ENCODE results near the gene TMEM38B.
A peak's percentile ranks its signal among the peaks of the same experiment; 100 is the strongest.
"Not testable (repeated sequence)": the region's sequence is repeated elsewhere in the genome, so short reads cannot be mapped to it uniquely, and the experiment has no call there.

The TMEM38B gene

DNA sequence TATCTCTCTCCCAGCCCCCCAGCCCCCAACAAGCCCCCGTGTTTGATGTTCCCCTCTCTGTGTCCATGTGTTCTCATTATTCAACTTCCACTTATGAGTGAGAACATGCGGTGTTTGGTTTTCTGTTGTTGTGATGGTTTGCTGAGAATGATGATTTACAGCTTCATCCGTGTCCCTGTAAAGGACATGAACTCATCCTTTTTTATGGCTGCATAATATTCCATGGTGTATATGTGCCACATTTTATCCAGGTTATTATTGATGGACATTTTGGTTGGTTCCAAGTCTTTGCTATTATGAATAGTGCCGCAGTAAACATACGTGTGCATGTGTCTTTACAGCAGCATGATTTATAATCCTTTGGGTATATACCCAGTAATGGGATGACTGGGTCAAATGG, 33.9 kb downstream of the TMEM38B start:
- DNase-seq = not testable (repeated sequence)

- DNase-seq = not testable (repeated sequence)
These were observed 37.1 kb downstream of the TMEM38B start for GRCh38 chr9:105731420-105731819.

- DNase-seq = no peak
These were observed 41.0 kb downstream of the TMEM38B start for GRCh38 chr9:105735366-105735765.

DNA sequence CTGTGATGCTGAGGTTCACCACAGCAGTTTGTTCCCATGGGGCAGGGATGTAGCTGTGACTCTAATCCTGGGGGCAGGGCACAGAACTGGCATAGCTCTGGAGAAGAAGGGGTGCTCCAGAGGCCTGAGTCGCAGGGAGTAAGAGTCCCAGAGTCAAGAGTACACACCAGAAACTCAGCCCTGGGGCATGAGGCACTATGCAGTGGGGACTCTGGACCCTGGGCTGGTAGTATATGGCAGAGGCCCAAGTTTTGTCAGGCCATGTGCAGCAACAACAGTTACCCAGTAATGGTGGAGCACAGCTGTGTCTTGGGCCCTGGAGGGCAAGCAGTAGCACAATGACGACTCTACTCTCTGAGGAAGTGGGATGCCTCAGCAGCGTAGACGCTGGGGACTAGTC, 42.9 kb downstream of the TMEM38B start:
- DNase-seq = no peak

DNA sequence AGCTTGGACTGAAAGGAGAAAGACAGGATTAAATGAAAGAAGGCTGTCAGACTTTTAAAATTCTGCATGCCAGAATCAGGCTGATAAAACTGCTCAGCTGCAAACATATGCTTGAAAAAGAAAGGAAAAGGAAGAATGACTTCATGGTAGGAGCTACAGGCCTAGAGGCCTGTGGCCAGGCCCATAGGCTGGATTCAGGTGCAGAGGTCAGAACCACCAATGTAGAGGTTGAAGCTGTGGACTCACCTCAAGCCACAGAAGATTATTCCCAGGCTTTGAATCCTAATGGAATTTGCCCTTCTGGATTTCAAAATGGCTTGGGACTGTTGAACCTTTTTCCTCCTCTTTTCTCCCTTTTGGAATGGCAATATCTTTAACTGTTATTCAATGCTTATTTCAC, 47.7 kb downstream of the TMEM38B start:
- no peak for DNase-seq

DNA sequence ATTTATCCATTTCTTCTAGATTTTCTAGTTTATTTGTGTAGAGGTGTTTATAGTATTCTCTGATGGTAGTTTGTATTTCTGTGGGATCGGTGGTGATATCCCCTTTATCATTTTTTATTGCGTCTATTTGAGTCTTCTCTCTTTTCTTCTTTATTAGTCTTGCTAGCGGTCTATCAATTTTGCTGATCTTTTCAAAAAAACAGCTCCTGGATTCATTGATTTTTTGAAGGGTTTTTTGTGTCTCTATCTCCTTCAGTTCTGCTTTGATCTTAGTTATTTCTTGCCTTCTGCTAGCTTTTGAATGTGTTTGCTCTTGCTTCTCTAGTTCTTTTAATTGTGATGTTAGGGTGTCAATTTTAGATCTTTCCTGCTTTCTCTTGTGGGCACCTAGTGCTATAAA, 53.0 kb downstream of the TMEM38B start:
- DNase-seq = not testable (repeated sequence)

DNA sequence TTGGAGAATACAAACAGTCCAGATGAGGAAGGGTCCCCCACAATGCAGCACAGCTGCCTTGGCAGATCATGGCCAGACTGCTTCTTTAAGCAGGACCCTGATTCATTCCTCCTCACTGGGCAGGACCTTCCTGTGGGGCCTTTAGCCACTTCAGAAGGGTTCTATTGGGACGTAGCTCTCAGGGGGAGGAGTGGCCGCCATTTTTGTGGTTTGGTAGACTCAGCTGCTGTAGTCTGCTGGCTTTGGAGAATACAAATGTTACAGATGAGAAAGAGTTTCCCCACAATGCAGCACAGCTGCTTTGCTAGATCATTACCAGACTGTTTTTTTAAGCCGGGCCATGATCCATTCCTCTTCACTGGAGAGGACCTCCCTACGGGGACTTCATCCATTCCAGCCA, 57.4 kb downstream of the TMEM38B start:
- DNase-seq = no peak

DNA sequence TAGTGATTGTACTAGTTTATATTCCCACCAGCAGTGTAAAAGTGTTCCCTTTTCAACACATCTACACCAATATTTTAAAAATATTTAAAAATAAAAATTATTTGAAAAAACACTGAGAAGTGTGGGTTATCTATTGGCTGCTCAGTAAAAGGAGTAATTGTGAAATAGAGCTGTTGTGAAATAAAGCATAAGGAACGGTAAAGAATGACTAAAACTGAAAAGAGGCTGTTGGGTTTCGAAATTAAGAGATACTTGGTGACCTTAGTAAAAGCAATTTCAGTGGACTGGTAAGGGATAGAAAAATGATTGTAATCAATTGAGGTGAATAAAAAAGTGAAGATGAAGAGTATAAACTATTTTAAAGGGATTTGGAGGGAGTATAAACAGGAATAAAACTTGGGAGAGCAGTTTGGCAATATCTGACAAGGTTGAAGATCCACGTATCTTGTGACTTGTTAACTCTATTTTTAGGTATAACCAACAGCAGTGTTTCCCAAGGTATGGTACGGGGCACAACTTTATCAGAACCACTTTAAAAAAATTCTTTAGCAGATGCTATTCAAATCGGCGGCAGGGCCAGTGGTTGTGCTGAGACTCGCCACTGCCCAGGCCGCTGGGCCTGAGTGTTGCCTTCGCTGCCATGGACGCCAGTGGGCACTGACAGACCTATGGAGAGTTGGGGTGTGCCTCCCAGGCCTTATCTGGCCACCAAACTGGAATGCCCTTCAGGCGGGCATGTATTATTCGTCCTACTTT, 63.3 kb downstream of the TMEM38B start:
- DNase-seq = no peak

DNA sequence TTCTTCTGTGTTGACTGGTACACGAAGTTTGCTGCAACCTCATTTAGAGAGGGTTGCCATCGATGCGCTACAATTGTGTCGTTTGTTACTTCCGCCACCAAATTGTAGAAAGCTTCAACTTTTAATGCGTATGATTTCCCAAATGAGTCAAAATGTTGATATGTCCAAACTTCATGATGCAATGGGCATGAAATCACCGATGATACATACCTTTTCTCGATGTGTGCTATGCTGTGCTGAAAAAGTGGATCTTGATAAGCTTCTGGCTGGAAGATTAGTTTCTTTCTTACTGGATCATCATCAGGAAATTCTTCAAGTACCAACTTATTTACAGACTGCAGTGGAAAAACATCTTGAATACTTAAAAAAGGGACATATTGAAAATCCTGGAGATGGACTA, 65.7 kb downstream of the TMEM38B start:
- no peak for DNase-seq

- peak; percentile 5 for DNase-seq
These were observed 88.5 kb downstream of the TMEM38B start for GRCh38 chr9:105782561-105783494.

GRCh38 chr9:105783495-105783872, 89.1 kb downstream of the TMEM38B start:
- DNase-seq = not testable (repeated sequence)

DNA sequence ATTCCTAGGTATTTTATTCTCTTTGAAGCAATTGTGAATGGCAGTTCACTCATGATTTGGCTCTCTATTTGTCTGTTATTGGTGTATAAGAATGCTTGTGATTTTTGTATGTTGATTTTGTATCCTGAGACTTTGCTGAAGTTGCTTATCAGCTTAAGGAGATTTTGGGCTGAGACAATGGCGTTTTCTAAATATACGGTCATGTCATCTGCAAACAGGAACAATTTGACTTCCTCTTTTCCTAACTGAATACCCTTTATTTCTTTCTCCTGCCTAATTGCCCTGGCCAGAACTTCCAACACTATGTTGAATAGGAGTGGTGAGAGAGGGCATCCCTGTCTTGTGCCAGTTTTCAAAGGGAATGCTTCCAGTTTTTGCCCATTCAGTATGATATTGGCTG, 92.5 kb downstream of the TMEM38B start:
- DNase-seq = not testable (repeated sequence)

DNA sequence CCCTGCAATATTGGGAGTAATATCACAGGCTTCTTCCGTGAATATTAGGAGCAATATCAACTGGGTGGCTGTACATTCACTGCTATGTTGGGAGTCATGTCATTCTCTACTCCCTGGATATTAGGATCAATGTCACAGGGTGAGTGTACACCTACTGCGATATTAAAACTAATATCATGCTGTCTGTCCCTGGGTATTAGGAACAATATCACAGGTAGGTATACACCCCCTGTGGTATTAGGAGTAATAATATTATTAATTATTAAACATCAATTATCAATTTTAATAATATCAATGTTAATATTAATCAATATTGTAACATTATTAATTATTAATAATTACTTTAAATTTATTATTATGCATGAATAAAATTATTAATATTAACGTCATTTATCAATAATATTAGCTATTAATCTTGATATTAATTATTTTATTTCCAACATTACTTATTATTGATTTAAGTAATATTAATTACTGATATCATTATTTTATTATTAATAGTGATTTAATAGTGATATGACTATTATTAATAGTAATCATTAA, 121.9 kb downstream of the TMEM38B start:
- DNase-seq = no peak

- no peak for DNase-seq
These were observed 122.6 kb downstream of the TMEM38B start for GRCh38 chr9:105816981-105817380.

DNA sequence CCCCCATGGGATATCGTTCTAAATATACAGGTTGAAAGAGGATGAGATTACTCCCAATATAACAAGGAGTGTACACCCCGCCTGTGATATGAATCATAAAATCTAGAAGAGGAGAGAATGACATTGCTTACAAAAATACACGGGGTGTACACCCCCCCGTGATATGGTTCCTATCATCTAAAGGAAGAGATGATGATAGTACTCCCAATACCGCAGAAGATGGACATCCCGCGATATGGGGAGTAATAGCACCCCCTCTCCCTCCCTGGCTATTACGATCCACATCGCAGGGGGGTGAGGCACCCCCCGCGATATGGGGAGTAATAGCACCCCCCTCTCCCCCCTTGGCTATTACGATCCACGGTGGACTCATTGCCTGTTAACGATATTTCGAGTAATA, 124.6 kb downstream of the TMEM38B start:
- no peak for DNase-seq

GRCh38 chr9:105822814-105823213, 128.5 kb downstream of the TMEM38B start:
- no peak for DNase-seq

Measured in NCI-H2227 treated with DMSO at 0.1 percent for 48 hours (cell line).